ENCODE data around the gene FAM107A. TPM values are rescaled to one million over a fixed set of nuclear protein-coding genes. Genes with fewer than 3 reads are reported as not detected.

Gene FAM107A
- total RNA-seq, 2 experiments from 2014 or later = not detected

- Histone ChIP-seq H3K36me3 (ENCODE audit: insufficient read depth, low read length) (no peaks in the 10 kb centered on the region), H3K9me3 (ENCODE audit: control insufficient read depth in 1 of 2, insufficient read depth in 1 of 2, low read length in 2 of 2) (no peaks in the 10 kb centered on the region), H3K4me1 (ENCODE audit: insufficient read depth, low read length) (no peaks in the 10 kb centered on the region), H3K27me3 (ENCODE audit: control insufficient read depth in 1 of 2, insufficient read depth in 2 of 2, low read length in 2 of 2) (no peaks in the 10 kb centered on the region), H3K27ac (ENCODE audit: low read depth in 1 of 2, low read length in 2 of 2) (no peak overlapping the region), H3K4me3 (ENCODE audit: low read length) (no peak overlapping the region)
- no peaks in the 10 kb centered on the region for H3K9me3 Mint-ChIP-seq
- ChIA-PET POLR2A (no interaction called here), CTCF (interaction anchor here (0.9 kb wide), 1 partner anchor 13 kb away, joined by 4 read pairs; no protein-coding TSS in a partner anchor)
- TF ChIP-seq, protein P1, sequence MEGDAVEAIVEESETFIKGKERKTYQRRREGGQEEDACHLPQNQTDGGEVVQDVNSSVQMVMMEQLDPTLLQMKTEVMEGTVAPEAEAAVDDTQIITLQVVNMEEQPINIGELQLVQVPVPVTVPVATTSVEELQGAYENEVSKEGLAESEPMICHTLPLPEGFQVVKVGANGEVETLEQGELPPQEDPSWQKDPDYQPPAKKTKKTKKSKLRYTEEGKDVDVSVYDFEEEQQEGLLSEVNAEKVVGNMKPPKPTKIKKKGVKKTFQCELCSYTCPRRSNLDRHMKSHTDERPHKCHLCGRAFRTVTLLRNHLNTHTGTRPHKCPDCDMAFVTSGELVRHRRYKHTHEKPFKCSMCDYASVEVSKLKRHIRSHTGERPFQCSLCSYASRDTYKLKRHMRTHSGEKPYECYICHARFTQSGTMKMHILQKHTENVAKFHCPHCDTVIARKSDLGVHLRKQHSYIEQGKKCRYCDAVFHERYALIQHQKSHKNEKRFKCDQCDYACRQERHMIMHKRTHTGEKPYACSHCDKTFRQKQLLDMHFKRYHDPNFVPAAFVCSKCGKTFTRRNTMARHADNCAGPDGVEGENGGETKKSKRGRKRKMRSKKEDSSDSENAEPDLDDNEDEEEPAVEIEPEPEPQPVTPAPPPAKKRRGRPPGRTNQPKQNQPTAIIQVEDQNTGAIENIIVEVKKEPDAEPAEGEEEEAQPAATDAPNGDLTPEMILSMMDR (IDR thresholded peaks at IDR 0.05) = no peak
- DNase-seq = no peak
- no peak overlapping the region for H3K27ac Mint-ChIP-seq
- H3K4me1 Mint-ChIP-seq (ENCODE audit: low read depth) = no peaks in the 10 kb centered on the region
- ATAC-seq (ENCODE audit: poor library complexity) = no peak
- H3K36me3 Mint-ChIP-seq (ENCODE audit: low read depth) = no peaks in the 10 kb centered on the region
- intact Hi-C loops (cut with DNase I, micrococcal nuclease) = no loop called here
- H3K27me3 Mint-ChIP-seq = no peaks in the 10 kb centered on the region
- H3K4me3 Mint-ChIP-seq = no peak overlapping the region
Observed at GRCh38 chr3:58617338-58617761, 40.2 kb upstream of the FAM107A start.

- H3K4me3 Mint-ChIP-seq = no peak overlapping the region
- H3K27ac ChIP-seq (ENCODE audit: low read depth in 1 of 2, low read length in 2 of 2) = no peak overlapping the region
- no peaks in the 10 kb centered on the region for H3K27me3 Mint-ChIP-seq
- H3K27me3 ChIP-seq (ENCODE audit: control insufficient read depth in 1 of 2, insufficient read depth in 2 of 2, low read length in 2 of 2) = no peaks in the 10 kb centered on the region
- no peaks in the 10 kb centered on the region for H3K9me3 Mint-ChIP-seq
- TF ChIP-seq, protein P1 (IDR thresholded peaks at IDR 0.05) = no peak
- H3K4me1 Mint-ChIP-seq (ENCODE audit: low read depth) = no peaks in the 10 kb centered on the region
- no peaks in the 10 kb centered on the region for H3K36me3 ChIP-seq (ENCODE audit: insufficient read depth, low read length)
- DNase-seq = no peak
- ChIA-PET POLR2A (no interaction called here), CTCF (no interaction called here)
- H3K27ac Mint-ChIP-seq = no peak overlapping the region
- ATAC-seq (ENCODE audit: poor library complexity) = no peak
- H3K9me3 ChIP-seq (ENCODE audit: control insufficient read depth in 1 of 2, insufficient read depth in 1 of 2, low read length in 2 of 2) = no peaks in the 10 kb centered on the region
- no peaks in the 10 kb centered on the region for H3K36me3 Mint-ChIP-seq (ENCODE audit: low read depth)
- H3K4me1 ChIP-seq (ENCODE audit: insufficient read depth, low read length) = no peaks in the 10 kb centered on the region
- no peak overlapping the region for H3K4me3 ChIP-seq (ENCODE audit: low read length)
- intact Hi-C loops (cut with DNase I, micrococcal nuclease) = no loop called here
Observed at GRCh38 chr3:58613236-58614132, 36.3 kb upstream of the FAM107A start.

GRCh38 chr3:58612830-58613229 lies 35.6 kb upstream of the FAM107A start:
- Mint-ChIP-seq H3K27me3 (peaks cover 6% of the 10 kb centered on the region), H3K4me1 (ENCODE audit: low read depth) (no peaks in the 10 kb centered on the region), H3K36me3 (ENCODE audit: low read depth) (no peaks in the 10 kb centered on the region), H3K9me3 (no peaks in the 10 kb centered on the region), H3K27ac (no peak overlapping the region), H3K4me3 (no peak overlapping the region)
- Histone ChIP-seq H3K9me3 (ENCODE audit: control insufficient read depth in 1 of 2, insufficient read depth in 1 of 2, low read length in 2 of 2) (no peaks in the 10 kb centered on the region), H3K27ac (ENCODE audit: low read depth in 1 of 2, low read length in 2 of 2) (no peak overlapping the region), H3K4me3 (ENCODE audit: low read length) (no peak overlapping the region), H3K4me1 (ENCODE audit: insufficient read depth, low read length) (no peaks in the 10 kb centered on the region), H3K27me3 (ENCODE audit: control insufficient read depth in 1 of 2, insufficient read depth in 2 of 2, low read length in 2 of 2) (no peaks in the 10 kb centered on the region), H3K36me3 (ENCODE audit: insufficient read depth, low read length) (no peaks in the 10 kb centered on the region)
- intact Hi-C loops (cut with DNase I, micrococcal nuclease) = no loop called here
- no peak for DNase-seq
- POLR2A ChIA-PET = no interaction called here
- ATAC-seq (ENCODE audit: poor library complexity) = no peak
- CTCF ChIA-PET = no interaction called here
- TF ChIP-seq, protein P1 (IDR thresholded peaks at IDR 0.05) = no peak
